ENCODE measurements around the gene PDZD7. TPM values are rescaled to one million over a fixed set of nuclear protein-coding genes. Genes with fewer than 3 reads are reported as not detected.

PDZD7 gene
- total and polyA plus RNA-seq, 9 of the 15 experiments (the other 6 are each of a cell fraction or from before 2014, with no cell fraction given), result 0.04 to 0.24 (median 0.08) TPM; not detected in 3

DNA sequence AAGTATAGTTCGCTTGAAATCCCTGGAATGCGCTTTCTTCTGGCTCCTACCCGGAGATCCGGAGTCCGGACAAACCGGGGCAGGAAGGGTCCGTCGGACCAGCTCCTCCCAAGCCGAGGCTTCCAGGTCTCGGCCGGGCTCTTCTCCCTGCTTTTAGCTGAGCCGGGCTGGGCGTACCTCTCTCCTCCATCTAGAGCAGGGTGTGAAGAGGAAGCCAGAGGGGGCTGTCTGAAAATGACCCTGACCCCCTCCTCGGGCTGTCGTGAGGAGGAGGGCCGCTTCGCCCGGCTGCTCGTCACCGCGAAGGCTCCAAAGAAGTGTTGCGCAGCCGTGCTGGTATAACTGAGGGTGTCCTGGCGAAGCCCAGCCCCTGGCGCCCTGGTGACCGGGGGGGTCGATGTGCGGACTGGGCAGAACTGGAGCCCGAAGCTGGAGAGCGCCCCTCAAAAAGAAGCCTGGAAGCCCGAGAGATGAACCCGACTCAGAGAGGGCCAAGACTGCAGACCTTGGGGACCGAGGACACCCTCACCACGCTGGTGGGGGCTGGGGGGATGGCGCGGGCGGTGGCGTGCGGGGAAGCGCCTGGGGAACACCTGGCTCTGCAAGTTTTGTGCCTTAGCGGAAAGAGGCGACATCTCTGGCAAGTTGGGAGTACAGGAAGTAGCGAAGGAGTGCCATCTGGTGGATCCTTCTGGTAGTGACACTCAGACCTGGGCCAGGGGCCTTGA lies 36.6 kb upstream of the PDZD7 start (continued):
- TF ChIP-seq, protein P1, sequence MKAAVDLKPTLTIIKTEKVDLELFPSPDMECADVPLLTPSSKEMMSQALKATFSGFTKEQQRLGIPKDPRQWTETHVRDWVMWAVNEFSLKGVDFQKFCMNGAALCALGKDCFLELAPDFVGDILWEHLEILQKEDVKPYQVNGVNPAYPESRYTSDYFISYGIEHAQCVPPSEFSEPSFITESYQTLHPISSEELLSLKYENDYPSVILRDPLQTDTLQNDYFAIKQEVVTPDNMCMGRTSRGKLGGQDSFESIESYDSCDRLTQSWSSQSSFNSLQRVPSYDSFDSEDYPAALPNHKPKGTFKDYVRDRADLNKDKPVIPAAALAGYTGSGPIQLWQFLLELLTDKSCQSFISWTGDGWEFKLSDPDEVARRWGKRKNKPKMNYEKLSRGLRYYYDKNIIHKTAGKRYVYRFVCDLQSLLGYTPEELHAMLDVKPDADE (conservative IDR thresholded peaks at IDR 0.05; ENCODE audit: control insufficient read depth, low read depth, low read length), result no peak
- TF ChIP-seq RAD21 (CRISPR knock-in tag; conservative IDR thresholded peaks at IDR 0.05 in 1 of 2, IDR thresholded peaks at IDR 0.05 in 1 of 2) (peak; percentile 72 to 80), HDAC1 (IDR thresholded peaks at IDR 0.05) (peak in 1 of 2 experiments; percentile 27; a peak in 1 of 4 replicates), ZNF699 (CRISPR knock-in tag; IDR thresholded peaks at IDR 0.05; ENCODE audit: insufficient replicate concordance) (no peak), PCBP1 (IDR thresholded peaks at IDR 0.05; ENCODE audit: low read depth, low read length, poor library complexity, severe bottlenecking) (no peak), HDAC2 (IDR thresholded peaks at IDR 0.05) (peak; percentile 41; the same call in 1 of the 2 replicates), FOXK1 (CRISPR knock-in tag; IDR thresholded peaks at IDR 0.05; ENCODE audit: borderline replicate concordance) (no peak), XRCC4 (IDR thresholded peaks at IDR 0.05; ENCODE audit: extremely low read depth, insufficient read depth, insufficient read length) (no peak), PHF8 (IDR thresholded peaks at IDR 0.05; ENCODE audit: borderline replicate concordance, low read length) (peak; percentile 23; the same call in 1 of the 2 replicates), ELF1 (tag; IDR thresholded peaks at IDR 0.05) (peak; percentile 35; the same call in 1 of the 2 replicates), BHLHE40 (IDR thresholded peaks at IDR 0.05; ENCODE audit: low read length) (0 out of 2 replicates have a peak, but pooled peaks have one; percentile 9), CXXC5 (CRISPR knock-in tag; IDR thresholded peaks at IDR 0.05) (peak; percentile 40), SIN3B (IDR thresholded peaks at IDR 0.05; ENCODE audit: low read depth) (no peak), HMGN3 (IDR thresholded peaks at IDR 0.05; ENCODE audit: borderline replicate concordance, extremely low read depth, insufficient read length, low read depth, low read length) (no peak), TAF15 (IDR thresholded peaks at IDR 0.05; ENCODE audit: low read depth, low read length) (no peak), MCM5 (IDR thresholded peaks at IDR 0.05; ENCODE audit: low read depth) (no peak), FOXA3 (CRISPR knock-in tag; conservative IDR thresholded peaks at IDR 0.05 in 1 of 2, IDR thresholded peaks at IDR 0.05 in 1 of 2) (no peak), ZNF197 (CRISPR knock-in tag; IDR thresholded peaks at IDR 0.05; ENCODE audit: low read depth) (no peak), CHD4 (IDR thresholded peaks at IDR 0.05; ENCODE audit: insufficient read depth, insufficient replicate concordance, low read depth, low read length, poor library complexity, severe bottlenecking) (no peak), ZKSCAN1 (IDR thresholded peaks at IDR 0.05; ENCODE audit: low read depth, low read length) (no peak), RBFOX2 (IDR thresholded peaks at IDR 0.05; ENCODE audit: low read depth, low read length) (peak; percentile 69), NR2C1 (IDR thresholded peaks at IDR 0.05) (no peak), NR2C1 (tag; IDR thresholded peaks at IDR 0.05) (no peak)
- TF ChIP-seq, protein P2, sequence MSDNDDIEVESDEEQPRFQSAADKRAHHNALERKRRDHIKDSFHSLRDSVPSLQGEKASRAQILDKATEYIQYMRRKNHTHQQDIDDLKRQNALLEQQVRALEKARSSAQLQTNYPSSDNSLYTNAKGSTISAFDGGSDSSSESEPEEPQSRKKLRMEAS (CRISPR knock-in tag; IDR thresholded peaks at IDR 0.05), result peak; percentile 41; the same call in 1 of the 2 replicates
- TF ChIP-seq, protein P3, sequence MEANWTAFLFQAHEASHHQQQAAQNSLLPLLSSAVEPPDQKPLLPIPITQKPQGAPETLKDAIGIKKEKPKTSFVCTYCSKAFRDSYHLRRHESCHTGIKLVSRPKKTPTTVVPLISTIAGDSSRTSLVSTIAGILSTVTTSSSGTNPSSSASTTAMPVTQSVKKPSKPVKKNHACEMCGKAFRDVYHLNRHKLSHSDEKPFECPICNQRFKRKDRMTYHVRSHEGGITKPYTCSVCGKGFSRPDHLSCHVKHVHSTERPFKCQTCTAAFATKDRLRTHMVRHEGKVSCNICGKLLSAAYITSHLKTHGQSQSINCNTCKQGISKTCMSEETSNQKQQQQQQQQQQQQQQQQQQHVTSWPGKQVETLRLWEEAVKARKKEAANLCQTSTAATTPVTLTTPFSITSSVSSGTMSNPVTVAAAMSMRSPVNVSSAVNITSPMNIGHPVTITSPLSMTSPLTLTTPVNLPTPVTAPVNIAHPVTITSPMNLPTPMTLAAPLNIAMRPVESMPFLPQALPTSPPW (CRISPR knock-in tag; IDR thresholded peaks at IDR 0.05), result peak; percentile 62
